IgD-negative memory B cell (primary cell): ENCODE measurements around the gene FAM193A. TPM values are rescaled to one million over a fixed set of nuclear protein-coding genes. Genes with fewer than 3 reads are reported as not detected.
"Not testable (repeated sequence)": the region's sequence is repeated elsewhere in the genome, so short reads cannot be mapped to it uniquely, and the experiment has no call there.

Experiments used
- H3K27ac Mint-ChIP-seq, 3 donors: one replicate each; pipeline ENCODE4 v1.8.0; 2020 to 2022; ENCODE audit warnings: mild to moderate bottlenecking in 3 of 3, mixed read lengths in 3 of 3, moderate library complexity in 1 of 3
- H3K27me3 Mint-ChIP-seq: one replicate; pipeline ENCODE4 v1.8.0; 2021; ENCODE audit warnings: mixed read lengths
- H3K36me3 Mint-ChIP-seq: one replicate; pipeline ENCODE4 v1.8.0; 2020; ENCODE audit warnings: mild to moderate bottlenecking, mixed read lengths
- H3K4me1 Mint-ChIP-seq, 3 donors: one replicate each; pipeline ENCODE4 v1.8.0; 2020 to 2022; ENCODE audit warnings: mixed read lengths in 3 of 3, mild to moderate bottlenecking in 1 of 3
- H3K4me3 Mint-ChIP-seq, 4 donors: one replicate each; pipeline ENCODE4 v1.8.0; 2020 to 2022; ENCODE audit warnings: mild to moderate bottlenecking in 4 of 4, mixed read lengths in 4 of 4, moderate library complexity in 3 of 4
- H3K9me3 Mint-ChIP-seq, 3 donors: one replicate each; pipeline ENCODE4 v1.8.0; 2020 to 2021; ENCODE audit warnings: mixed read lengths in 3 of 3, mild to moderate bottlenecking in 1 of 3
- polyA plus RNA-seq: library from polyadenylated mRNA; unstranded; fragments of 300-500 nt; fragmentation: Illumina TruSeq; gene quantifications from one replicate; pipeline ENCODE4 v1.2.3, GENCODE V29; 2021

FAM193A gene
- polyA plus RNA-seq, 1 donor from 2014 or later: 6.3 TPM

DNA sequence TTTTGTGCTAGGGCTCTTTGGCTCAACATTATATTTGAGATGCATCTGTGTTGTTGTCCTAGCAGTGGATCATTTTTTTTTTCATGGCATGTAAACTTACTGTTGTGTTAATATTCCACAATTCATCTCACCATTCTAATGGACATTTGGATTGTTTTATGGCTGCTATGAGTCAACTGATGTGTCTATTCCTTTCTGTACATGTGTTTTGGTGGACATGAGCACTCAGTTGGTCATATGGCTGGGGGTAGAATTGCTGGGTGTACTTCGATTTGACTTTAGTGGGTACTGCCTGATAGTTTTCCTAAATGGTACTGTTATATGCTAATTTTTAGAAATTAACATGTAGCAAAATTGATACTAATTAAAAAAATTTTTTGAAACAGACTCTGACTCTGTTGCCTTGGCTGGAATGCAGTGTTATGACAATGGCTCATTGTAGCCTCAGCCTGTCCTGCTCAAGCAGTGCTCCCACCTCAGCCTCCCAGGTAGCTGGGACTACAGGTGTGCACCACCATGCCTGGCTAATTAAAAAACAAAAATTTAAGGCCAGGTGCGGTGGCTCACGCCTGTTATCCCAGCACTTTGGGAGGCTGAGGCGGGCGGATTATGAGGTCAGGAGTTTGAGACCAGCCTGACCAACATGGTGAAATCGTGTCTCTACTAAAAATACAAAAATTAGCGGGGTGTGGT is 9.0 kb downstream of the FAM193A start:
- H3K4me3 Mint-ChIP-seq: no peak overlapping the region
- no peak overlapping the region for H3K27ac Mint-ChIP-seq
- peaks cover 10 to 18% (median 17%) of the 10 kb centered on the region in 3 donors for H3K4me1 Mint-ChIP-seq
- peaks cover 2% of the 10 kb centered on the region for H3K36me3 Mint-ChIP-seq
- no peaks in the 10 kb centered on the region for H3K27me3 Mint-ChIP-seq
- H3K9me3 Mint-ChIP-seq: no peaks in the 10 kb centered on the region

DNA sequence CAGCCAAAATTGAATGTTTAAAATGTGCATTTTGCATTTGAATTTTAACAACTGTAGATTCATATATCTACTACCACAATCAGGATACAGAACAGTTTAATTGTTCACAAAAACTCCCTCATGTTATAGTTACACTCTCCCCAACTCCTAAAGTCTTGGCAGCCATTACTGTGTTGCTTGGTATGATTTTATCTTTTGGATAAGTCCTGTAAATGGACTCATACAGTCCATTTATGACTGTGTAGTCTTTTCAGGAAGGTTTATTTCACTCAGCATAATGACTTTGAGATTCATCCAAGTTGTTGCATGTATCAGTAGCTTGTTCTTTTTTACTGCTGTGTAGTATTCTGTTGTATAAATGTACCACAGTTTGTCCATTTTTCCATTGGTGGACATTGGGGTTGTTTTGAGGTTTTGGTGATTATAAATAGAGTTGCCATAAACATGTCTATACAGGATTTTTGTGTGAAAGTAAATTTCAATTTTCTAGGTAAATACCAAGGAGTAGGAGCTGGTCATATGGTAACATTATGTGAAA is 9.9 kb downstream of the FAM193A start:
- no peak overlapping the region for H3K4me3 Mint-ChIP-seq
- H3K4me1 Mint-ChIP-seq: peaks cover 14 to 20% (median 18%) of the 10 kb centered on the region in 3 donors
- H3K27me3 Mint-ChIP-seq: no peaks in the 10 kb centered on the region
- peak overlapping the region in 2 of 3 donors; percentile 10 to 50 for H3K27ac Mint-ChIP-seq
- peaks cover 2% of the 10 kb centered on the region for H3K36me3 Mint-ChIP-seq
- no peaks in the 10 kb centered on the region for H3K9me3 Mint-ChIP-seq

DNA sequence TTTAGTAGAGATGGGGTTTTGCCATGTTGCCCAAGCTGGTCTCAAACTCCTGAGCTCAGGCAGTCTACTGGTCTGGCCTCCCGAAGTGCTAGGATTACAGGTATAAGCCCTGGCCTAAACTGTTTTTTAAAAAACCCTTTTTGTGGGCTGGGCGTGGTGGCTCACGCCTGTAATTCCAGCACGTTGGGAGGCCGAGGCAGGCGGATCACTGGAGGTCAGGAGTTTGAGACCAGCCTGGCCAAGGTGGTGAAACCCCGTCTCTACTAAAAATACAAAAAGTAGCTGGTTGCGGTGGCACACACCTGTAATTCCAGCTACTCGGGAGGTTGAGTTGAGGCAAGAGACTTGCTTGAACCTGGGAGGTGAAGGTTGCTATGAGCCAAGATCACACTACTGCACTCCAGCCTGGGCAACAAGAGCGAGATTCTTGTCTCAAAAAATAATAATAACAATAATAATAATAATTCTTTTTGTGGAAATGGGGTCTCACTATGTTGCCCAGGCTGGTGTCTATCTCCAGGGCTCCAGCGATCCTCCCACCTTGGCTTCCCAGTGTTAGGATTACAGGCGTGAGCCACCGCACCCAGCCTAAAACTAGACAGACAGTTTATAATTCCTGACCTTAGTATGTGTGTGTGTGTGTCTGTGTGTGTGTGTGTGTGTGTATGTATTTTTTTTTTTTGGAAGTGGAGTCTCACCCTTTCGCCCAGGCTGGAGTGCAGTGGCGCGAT is 10.7 kb downstream of the FAM193A start:
- not testable (repeated sequence) for H3K27me3 Mint-ChIP-seq, H3K9me3 Mint-ChIP-seq, H3K27ac Mint-ChIP-seq, H3K4me3 Mint-ChIP-seq, H3K36me3 Mint-ChIP-seq
- peaks cover 17 to 23% (median 21%) of the 10 kb centered on the region in 3 donors for H3K4me1 Mint-ChIP-seq

DNA sequence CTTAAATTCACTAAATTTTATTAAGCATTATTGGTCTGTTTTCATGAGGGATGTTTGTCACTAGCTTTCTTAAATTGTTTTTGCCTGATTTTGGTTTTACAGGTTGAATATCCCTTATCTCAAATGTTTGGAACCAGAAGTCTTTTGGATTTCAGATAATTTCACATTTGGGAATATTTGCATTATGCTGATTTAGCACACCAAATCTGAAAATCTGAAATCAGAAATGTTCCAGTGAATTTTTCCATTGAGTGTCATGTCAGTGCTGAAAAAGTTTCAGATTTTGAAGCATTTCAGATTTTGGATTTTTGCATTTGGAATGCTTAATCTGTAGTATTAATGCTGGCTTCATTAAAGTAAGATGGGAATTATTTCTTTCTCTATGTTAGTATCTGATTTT is 14.7 kb downstream of the FAM193A start:
- no peaks in the 10 kb centered on the region for H3K9me3 Mint-ChIP-seq
- H3K27me3 Mint-ChIP-seq: no peaks in the 10 kb centered on the region
- H3K4me1 Mint-ChIP-seq: peaks cover 21 to 28% (median 27%) of the 10 kb centered on the region in 3 donors
- H3K4me3 Mint-ChIP-seq: peak overlapping the region in 1 of 4 donors; percentile 32
- H3K36me3 Mint-ChIP-seq: no peaks in the 10 kb centered on the region
- H3K27ac Mint-ChIP-seq: peak overlapping the region in 2 of 3 donors; percentile 28 to 89

DNA sequence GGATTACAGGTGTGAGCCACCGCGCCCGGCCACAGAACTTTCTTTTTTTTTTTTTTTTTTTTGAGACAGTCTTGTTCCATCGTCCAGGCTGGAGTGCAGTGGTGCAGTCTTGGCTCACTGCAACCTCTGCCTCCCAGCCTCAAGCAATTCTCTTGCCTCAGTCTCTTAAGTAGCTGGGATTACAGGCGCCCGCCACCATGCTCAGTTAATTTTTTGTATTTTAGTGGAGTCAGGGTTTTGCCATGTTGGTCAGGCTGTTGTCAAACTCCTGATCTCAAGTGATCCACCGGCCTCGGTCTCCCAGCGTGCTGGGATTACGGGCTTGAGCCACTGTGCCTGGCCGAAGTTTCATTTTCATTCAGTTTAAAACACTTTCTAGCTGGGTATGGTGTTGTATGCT is 16.4 kb downstream of the FAM193A start:
- Mint-ChIP-seq H3K9me3 (no peaks in the 10 kb centered on the region), H3K36me3 (no peaks in the 10 kb centered on the region), H3K4me3 (peak overlapping the region in 1 of 4 donors; percentile 65), H3K27ac (no peak overlapping the region), H3K4me1 (peaks cover 19 to 25% (median 23%) of the 10 kb centered on the region in 3 donors), H3K27me3 (no peaks in the 10 kb centered on the region)

DNA sequence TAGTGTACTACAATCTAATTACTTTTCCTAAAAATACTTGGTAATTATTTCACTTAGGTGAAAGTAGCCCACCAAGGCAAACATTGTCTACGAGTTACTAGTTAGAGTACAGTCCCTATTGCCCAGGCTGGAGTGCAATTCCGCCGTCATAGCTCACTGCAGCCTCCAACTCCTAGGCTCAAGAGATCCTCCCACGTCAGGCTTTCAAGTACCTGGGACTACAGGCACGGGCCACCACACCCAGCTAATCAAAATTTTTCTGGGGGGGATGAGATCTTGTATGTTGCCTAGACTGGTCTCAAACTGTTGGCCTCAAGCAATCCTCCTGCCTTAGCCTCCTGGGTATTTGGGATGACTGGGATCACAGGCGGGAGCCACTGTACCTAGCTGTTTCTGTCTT is 21.9 kb downstream of the FAM193A start:
- no peaks in the 10 kb centered on the region for H3K9me3 Mint-ChIP-seq
- no peak overlapping the region for H3K27ac Mint-ChIP-seq
- H3K4me1 Mint-ChIP-seq: peaks cover 18 to 33% (median 31%) of the 10 kb centered on the region in 3 donors
- no peak overlapping the region for H3K4me3 Mint-ChIP-seq
- no peaks in the 10 kb centered on the region for H3K36me3 Mint-ChIP-seq
- no peaks in the 10 kb centered on the region for H3K27me3 Mint-ChIP-seq

DNA sequence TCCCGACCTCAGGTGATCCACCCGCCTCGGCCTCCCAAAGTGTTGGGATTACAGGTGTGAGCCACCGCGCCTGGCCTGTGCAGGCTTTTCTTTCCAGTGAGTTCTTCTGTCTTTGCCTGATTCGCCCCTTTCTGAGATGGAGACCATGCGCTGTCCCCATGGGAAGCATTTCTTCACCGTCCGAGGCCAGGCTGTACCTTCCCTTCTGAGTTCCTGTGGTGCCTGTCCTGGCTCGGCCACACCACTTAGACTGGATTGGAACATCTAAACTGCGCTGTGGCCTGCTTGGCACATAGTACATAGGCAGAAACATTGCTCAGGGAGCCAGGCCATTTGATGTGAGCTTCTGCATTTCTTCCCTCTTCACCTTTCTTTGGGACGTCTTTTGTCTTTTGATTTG is 23.7 kb downstream of the FAM193A start:
- Mint-ChIP-seq H3K27ac (no peak overlapping the region), H3K4me3 (no peak overlapping the region), H3K36me3 (no peaks in the 10 kb centered on the region), H3K27me3 (no peaks in the 10 kb centered on the region), H3K4me1 (peaks cover 12 to 25% (median 21%) of the 10 kb centered on the region in 3 donors), H3K9me3 (no peaks in the 10 kb centered on the region)

DNA sequence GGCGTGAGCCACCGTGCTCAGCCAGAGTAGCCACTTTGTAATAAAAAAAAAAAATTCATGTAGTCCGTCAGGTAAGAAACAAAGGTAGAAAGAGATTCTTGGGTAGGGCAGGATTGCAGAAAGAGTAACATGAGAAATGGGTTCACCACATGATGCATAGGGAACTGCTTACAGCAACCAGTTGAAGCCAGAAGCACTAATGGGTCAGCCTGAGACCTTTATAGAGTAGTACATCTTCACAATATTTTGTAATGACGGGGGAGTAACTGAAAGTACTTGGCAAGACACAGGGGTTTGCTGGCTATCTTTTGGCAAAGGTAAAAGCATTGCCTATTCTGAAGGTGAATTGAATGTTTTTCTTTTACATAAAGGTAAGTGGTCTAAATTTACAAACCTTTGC is 29.1 kb downstream of the FAM193A start:
- Mint-ChIP-seq H3K27ac (no peak overlapping the region), H3K27me3 (no peaks in the 10 kb centered on the region)

DNA sequence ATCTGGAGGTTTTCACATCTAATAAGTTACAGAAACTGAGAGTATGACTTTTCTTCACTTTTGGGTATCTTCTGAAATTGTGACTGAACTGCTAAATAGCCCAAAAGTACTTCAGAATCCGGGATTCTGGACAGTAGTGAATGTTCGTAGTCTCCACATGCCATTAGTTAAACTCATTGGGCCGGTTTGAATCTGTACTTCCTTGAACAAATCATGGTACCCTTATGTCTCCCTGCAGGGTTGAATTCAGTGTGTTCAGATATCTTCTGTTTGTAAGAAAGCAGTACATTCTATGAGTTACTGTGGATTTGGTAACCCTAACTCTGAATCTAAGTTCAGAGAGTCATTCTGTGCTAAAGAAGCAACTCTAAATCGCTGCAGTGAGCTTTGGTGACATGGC is 33.6 kb downstream of the FAM193A start:
- peak overlapping the region in 1 of 3 donors; percentile 92 for H3K27ac Mint-ChIP-seq
- no peaks in the 10 kb centered on the region for H3K36me3 Mint-ChIP-seq
- no peak overlapping the region for H3K4me3 Mint-ChIP-seq
- no peaks in the 10 kb centered on the region for H3K9me3 Mint-ChIP-seq
- H3K4me1 Mint-ChIP-seq: peaks cover 31 to 49% (median 45%) of the 10 kb centered on the region in 3 donors
- H3K27me3 Mint-ChIP-seq: no peaks in the 10 kb centered on the region

More for the DNA sequence above, 29.1 kb downstream of the FAM193A start:
- Mint-ChIP-seq H3K4me3 (no peak overlapping the region), H3K36me3 (no peaks in the 10 kb centered on the region), H3K9me3 (no peaks in the 10 kb centered on the region), H3K4me1 (peaks cover 20 to 31% (median 28%) of the 10 kb centered on the region in 3 donors)

DNA sequence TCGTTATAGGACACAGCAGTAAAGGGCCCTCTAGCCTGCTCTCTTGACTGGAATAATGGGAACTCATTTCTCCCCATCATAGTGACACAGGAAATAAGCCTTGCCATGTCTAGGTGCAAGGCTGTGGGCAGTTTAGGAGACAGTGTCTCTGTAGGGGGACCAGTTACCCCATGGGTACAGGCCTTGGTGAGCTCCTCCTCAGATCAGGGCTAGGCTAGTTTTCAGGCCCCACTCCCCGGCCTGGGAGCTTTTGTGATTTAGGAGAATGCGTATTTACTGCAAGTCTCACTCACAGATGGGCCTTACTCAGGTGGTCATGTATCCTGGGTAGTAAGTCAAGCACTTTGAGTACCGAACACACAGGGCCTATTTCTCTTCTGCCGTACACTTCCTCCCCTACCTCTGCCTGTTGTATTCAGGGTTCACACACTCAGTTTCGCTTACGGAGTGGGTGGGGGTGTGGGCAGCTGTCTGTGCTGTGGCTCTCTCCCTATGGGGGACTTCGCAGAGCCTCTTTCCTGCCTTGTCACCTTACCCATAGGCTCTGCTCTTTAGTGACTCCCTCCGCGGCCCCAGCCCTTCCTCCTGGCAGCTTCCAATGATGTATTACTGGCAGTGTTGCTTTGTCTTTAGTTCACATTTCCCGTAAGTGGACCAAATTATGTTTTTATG is 34.2 kb downstream of the FAM193A start:
- Mint-ChIP-seq H3K27ac (peak overlapping the region in 2 of 3 donors; percentile 73 to 92), H3K27me3 (no peaks in the 10 kb centered on the region), H3K4me1 (peaks cover 28 to 50% (median 44%) of the 10 kb centered on the region in 3 donors), H3K36me3 (peaks cover under 1% of the 10 kb centered on the region), H3K4me3 (peak overlapping the region in 2 of 4 donors; percentile 28 to 75), H3K9me3 (no peaks in the 10 kb centered on the region)

DNA sequence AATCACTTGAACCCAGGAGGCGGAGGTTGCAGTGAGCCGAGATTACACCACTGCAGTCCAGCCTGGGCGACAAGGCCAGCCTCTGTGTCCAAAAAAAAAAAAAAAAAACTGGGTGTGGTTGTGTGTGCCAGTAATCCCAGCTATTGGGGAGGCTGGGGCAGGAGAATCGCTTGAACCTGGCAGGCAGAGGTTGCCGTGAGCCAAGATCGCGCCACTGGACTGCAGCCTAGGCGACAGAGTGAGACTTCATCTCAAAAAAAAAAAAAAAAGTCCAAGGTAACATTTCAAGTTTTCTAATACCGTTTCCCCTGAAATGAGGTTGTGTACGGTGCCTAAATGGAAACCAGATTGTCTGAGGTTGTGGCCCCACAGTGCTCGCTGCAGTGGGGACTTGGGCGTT is 35.6 kb downstream of the FAM193A start:
- H3K4me3 Mint-ChIP-seq: peak overlapping the region in 1 of 4 donors; percentile 24
- peaks cover 2% of the 10 kb centered on the region for H3K36me3 Mint-ChIP-seq
- H3K4me1 Mint-ChIP-seq: peaks cover 28 to 53% (median 46%) of the 10 kb centered on the region in 3 donors

DNA sequence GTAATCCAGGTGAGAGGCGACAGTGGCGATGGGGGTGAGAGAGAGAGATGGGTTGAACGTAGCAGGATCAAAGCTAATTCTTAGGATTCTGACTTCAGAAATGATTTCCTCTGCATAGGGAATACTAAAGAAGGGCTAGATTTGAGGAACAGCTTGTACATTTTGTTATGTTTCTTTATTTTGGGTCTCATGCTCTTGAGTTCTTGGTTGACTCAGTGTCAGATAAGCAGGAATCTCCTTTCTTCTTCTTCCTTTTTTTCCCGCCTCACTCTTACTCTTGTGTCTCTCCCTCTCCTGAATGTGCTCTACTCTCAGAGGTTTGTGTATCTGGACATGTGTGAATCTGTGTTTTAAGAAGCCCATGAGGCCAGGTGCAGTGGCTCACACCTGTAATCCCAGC is 36.4 kb downstream of the FAM193A start:
- Mint-ChIP-seq H3K4me1 (peaks cover 26 to 52% (median 46%) of the 10 kb centered on the region in 3 donors), H3K27ac (peak overlapping the region in 2 of 3 donors; percentile 23 to 83), H3K9me3 (no peaks in the 10 kb centered on the region), H3K27me3 (no peaks in the 10 kb centered on the region), H3K36me3 (peaks cover 2% of the 10 kb centered on the region), H3K4me3 (peak overlapping the region in 1 of 4 donors; percentile 38)

More for the DNA sequence above, 35.6 kb downstream of the FAM193A start:
- Mint-ChIP-seq H3K27ac (peak overlapping the region in 1 of 3 donors; percentile 20), H3K27me3 (no peaks in the 10 kb centered on the region), H3K9me3 (no peaks in the 10 kb centered on the region)

DNA sequence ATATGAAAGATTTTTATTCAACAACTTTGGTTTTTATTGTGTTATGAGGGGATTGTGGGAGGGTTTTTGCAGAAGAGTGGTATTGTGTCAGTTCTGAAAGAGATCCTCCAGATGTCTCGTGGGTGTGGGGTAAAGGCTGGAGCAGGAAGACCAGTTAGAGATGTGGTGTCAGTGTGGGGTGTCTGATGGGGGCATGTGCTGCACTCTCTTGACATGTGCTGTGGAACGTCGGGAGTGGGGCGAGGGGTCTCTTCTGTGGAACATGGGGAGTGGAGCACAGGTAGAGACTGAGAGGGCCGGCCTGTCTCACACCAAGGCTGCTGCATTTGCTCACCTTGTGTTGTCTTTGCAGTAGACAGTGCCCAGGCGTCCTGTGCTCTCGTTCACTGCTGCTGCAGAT is 37.6 kb downstream of the FAM193A start:
- H3K27me3 Mint-ChIP-seq: no peaks in the 10 kb centered on the region
- H3K9me3 Mint-ChIP-seq: no peaks in the 10 kb centered on the region
- H3K4me1 Mint-ChIP-seq: peaks cover 28 to 51% (median 45%) of the 10 kb centered on the region in 3 donors
- peaks cover 2% of the 10 kb centered on the region for H3K36me3 Mint-ChIP-seq
- H3K27ac Mint-ChIP-seq: peak overlapping the region in 2 of 3 donors; percentile 2 to 41
- no peak overlapping the region for H3K4me3 Mint-ChIP-seq

DNA sequence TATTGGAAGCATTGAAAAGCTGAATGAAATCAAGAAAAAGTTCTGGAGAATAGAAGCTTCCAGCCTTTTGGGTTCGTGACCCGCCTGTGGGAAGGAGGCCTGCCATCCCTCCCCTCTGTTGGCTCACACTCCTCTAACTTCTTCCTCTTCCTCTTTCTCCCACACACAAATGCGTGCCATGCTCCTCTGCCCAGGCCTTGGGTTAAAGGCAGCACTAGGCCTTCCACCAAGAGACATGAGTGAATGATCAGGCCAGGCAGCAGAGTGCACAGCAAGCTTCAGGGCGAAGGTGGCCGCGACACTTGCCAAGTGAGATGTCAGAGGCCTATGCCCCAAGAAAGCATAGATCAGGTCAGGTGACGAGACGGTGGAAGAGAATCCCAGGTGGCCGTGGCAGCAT is 38.4 kb downstream of the FAM193A start:
- H3K27ac Mint-ChIP-seq: peak overlapping the region in 1 of 3 donors; percentile 53
- H3K4me3 Mint-ChIP-seq: no peak overlapping the region
- H3K9me3 Mint-ChIP-seq: no peaks in the 10 kb centered on the region
- peaks cover 2% of the 10 kb centered on the region for H3K36me3 Mint-ChIP-seq
- no peaks in the 10 kb centered on the region for H3K27me3 Mint-ChIP-seq
- peaks cover 28 to 48% (median 40%) of the 10 kb centered on the region in 3 donors for H3K4me1 Mint-ChIP-seq

DNA sequence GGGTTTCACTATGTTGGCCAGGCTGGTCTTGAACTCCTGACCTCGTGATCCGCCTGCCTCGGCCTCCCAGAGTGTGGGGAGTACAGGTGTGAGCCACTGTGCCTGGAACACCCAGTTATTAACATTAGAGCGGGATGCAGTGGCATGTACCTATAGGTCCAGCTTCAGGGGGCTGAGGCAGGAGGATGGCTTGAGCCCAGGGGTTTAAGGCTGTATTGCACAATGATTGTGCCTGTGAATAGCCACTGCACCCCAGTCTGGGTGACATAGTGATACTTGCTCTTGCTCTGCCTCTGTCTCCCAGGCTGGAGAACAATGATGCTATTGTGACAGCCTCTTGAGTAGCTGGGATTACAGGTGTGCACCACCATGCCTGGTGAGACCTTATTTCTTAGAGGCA is 39.8 kb downstream of the FAM193A start:
- peaks cover 19 to 37% (median 28%) of the 10 kb centered on the region in 3 donors for H3K4me1 Mint-ChIP-seq
- H3K27ac Mint-ChIP-seq: no peak overlapping the region
- H3K36me3 Mint-ChIP-seq: peaks cover 5% of the 10 kb centered on the region
- no peak overlapping the region for H3K4me3 Mint-ChIP-seq
- H3K27me3 Mint-ChIP-seq: no peaks in the 10 kb centered on the region
- H3K9me3 Mint-ChIP-seq: peaks cover 0 to 4% (median 0%) of the 10 kb centered on the region in 3 donors
